Keratinocyte (primary cell): Measurements from ENCODE around the gene PTPRR. TPM values are rescaled to one million over a fixed set of nuclear protein-coding genes. Genes with fewer than 3 reads are reported as not detected.

ENCODE experiments used
- DNase-seq: peaks from one replicate; pipeline ENCODE4 v3.0.0-alpha.2; 2011; ENCODE audit warnings: low read depth, missing footprints, low spot score
- FAIRE-seq: peaks from 2 replicates; lab custom pipeline; 2011; peaks lifted over from hg19 to GRCh38; lab: Jason Lieb, UNC
- H2AFZ ChIP-seq: 2 replicates; pipeline ENCODE4 v1.6.0; 2012; ENCODE audit warnings: low read length, control low read depth, inconsistent platforms; ENCODE audit not compliant: control insufficient read depth
- H3K27ac ChIP-seq: 2 replicates; pipeline ENCODE4 v1.5.1; 2011; ENCODE audit warnings: low read length; ENCODE audit not compliant: control insufficient read depth, insufficient read depth
- H3K27me3 ChIP-seq: 3 replicates; pipeline ENCODE4 v1.6.0; 2011; ENCODE audit warnings: low read length; ENCODE audit not compliant: control insufficient read depth, insufficient read depth; ENCODE audit errors: extremely low read depth
- H3K36me3 ChIP-seq, 2 experiments: 2 replicates in 1 of 2; 3 replicates in 1 of 2; pipeline ENCODE4 v1.5.1; 2011; ENCODE audit warnings: low read length in 2 of 2, mild to moderate bottlenecking in 1 of 2; ENCODE audit not compliant: control insufficient read depth in 2 of 2, insufficient read depth in 2 of 2; ENCODE audit errors: extremely low read depth in 1 of 2
- H3K4me1 ChIP-seq: 3 replicates; pipeline ENCODE4 v1.5.1; 2011; ENCODE audit warnings: low read length; ENCODE audit not compliant: control insufficient read depth, insufficient read depth; ENCODE audit errors: extremely low read depth
- H3K4me2 ChIP-seq: 3 replicates; pipeline ENCODE4 v1.6.0; 2011; ENCODE audit warnings: low read depth, low read length; ENCODE audit not compliant: control insufficient read depth, insufficient read depth; ENCODE audit errors: extremely low read depth
- H3K4me3 ChIP-seq, 3 experiments: fragments of 200-600 bp in 1 of 3; sonication (generic) in 1 of 3; 2 replicates in 2 of 3; 3 replicates in 1 of 3; pipeline ENCODE4 v1.5.1; 2011 to 2016; ENCODE audit warnings: low read length in 3 of 3, mild to moderate bottlenecking in 3 of 3, control low read depth in 2 of 3, inconsistent platforms in 1 of 3, low read depth in 1 of 3, mixed read lengths in 1 of 3, mixed run types in 1 of 3, moderate library complexity in 1 of 3; ENCODE audit not compliant: control insufficient read depth in 2 of 3, insufficient read depth in 2 of 3; ENCODE audit errors: extremely low read depth in 1 of 3
- H3K79me2 ChIP-seq: 2 replicates; pipeline ENCODE4 v1.6.0; 2012; ENCODE audit warnings: low read length; ENCODE audit not compliant: control insufficient read depth, insufficient read depth
- H3K9ac ChIP-seq: 3 replicates; pipeline ENCODE4 v1.6.0; 2011; ENCODE audit warnings: low read length; ENCODE audit not compliant: control insufficient read depth, insufficient read depth; ENCODE audit errors: extremely low read depth
- H3K9me1 ChIP-seq: 3 replicates; pipeline ENCODE4 v1.6.0; 2011; ENCODE audit warnings: low read length; ENCODE audit not compliant: control insufficient read depth, insufficient read depth; ENCODE audit errors: extremely low read depth
- H3K9me3 ChIP-seq: 2 replicates; pipeline ENCODE4 v1.5.1; 2012; ENCODE audit warnings: low read depth, low read length; ENCODE audit not compliant: control insufficient read depth
- H4K20me1 ChIP-seq: 3 replicates; pipeline ENCODE4 v1.6.0; 2011; ENCODE audit warnings: low read length; ENCODE audit not compliant: control insufficient read depth, insufficient read depth; ENCODE audit errors: extremely low read depth
- CTCF ChIP-seq, 3 experiments: IDR thresholded peaks in 1 of 3; conservative IDR thresholded peaks in 1 of 3; optimal IDR thresholded peaks in 1 of 3; 2 replicates in 2 of 3; 3 replicates in 1 of 3; pipeline versions ENCODE3 to v1.5.1; 2011; ENCODE audit warnings: low read length in 3 of 3, mild to moderate bottlenecking in 3 of 3, moderate library complexity in 2 of 3, control low read depth in 1 of 3, inconsistent platforms in 1 of 3; ENCODE audit not compliant: insufficient read depth in 2 of 3; ENCODE audit errors: extremely low read depth in 1 of 3
- EZH2 ChIP-seq: IDR thresholded peaks from one replicate; pipeline ENCODE4 v1.6.1; 2012; ENCODE audit warnings: inconsistent platforms, mild to moderate bottlenecking, low read length, moderate library complexity
- dilution Hi-C: fragments of 300-500 bp; cut with MboI; formaldehyde crosslinking; loops from one replicate; pipeline ENCODE4 v1.7.0; 2020; ENCODE audit warnings: low sequenced_read_pairs; ENCODE audit not compliant: extremely low pct_ligation_motif_present
- polyA plus RNA-seq, 5 experiments: library from polyadenylated mRNA; depleted of rRNA in 3 of 5; stranded (reverse) in 3 of 5; stranded (forward) in 1 of 5; unstranded in 1 of 5; fragments of >200 nt; gene quantifications; 1 replicate in 1 of 5; 2 replicates in 3 of 5; 3 replicates in 1 of 5; pipeline versions ENCODE4 v1.2.1 to v1.2.3, GENCODE V29; 2011 to 2012; ENCODE audit warnings: missing spikeins in 2 of 5, low read depth in 1 of 5, low replicate concordance in 1 of 5

PTPRR gene
- polyA plus RNA-seq, 1 donor (not counting 4 experiments of a cell fraction or from before 2014, with no cell fraction given), result 3.1 TPM

- no peaks in the 10 kb centered on the region for H3K27me3 ChIP-seq
- no peak overlapping the region for H2AFZ ChIP-seq
- no peak overlapping the region for H3K27ac ChIP-seq
- no peaks in the 10 kb centered on the region for H3K36me3 ChIP-seq
- H3K79me2 ChIP-seq, result no peaks in the 10 kb centered on the region
- no peaks in the 10 kb centered on the region for H3K9me3 ChIP-seq
- H3K4me1 ChIP-seq, result no peaks in the 10 kb centered on the region
- no peaks in the 10 kb centered on the region for H4K20me1 ChIP-seq
- dilution Hi-C loops, result loop anchor here (25.0 kb wide), 1 partner anchor 262 kb away; no protein-coding TSS in a partner anchor
- no peak for TF ChIP-seq EZH2
- no peaks in the 10 kb centered on the region for H3K9me1 ChIP-seq
- no peak for FAIRE-seq
- no peak overlapping the region for H3K9ac ChIP-seq
- H3K4me2 ChIP-seq, result no peak overlapping the region
- DNase-seq, result no peak
- no peak overlapping the region for H3K4me3 ChIP-seq
Observed at GRCh38 chr12:70749931-70750330, 170.6 kb downstream of the PTPRR start.

GRCh38 chr12:70748809-70749208 lies 171.7 kb downstream of the PTPRR start:
- H3K9ac ChIP-seq, result no peak overlapping the region
- H2AFZ ChIP-seq, result no peak overlapping the region
- H3K4me1 ChIP-seq, result peaks cover 6% of the 10 kb centered on the region
- no peaks in the 10 kb centered on the region for H3K9me1 ChIP-seq
- no peaks in the 10 kb centered on the region for H3K9me3 ChIP-seq
- FAIRE-seq, result no peak
- no peaks in the 10 kb centered on the region for H3K36me3 ChIP-seq
- no peaks in the 10 kb centered on the region for H3K27me3 ChIP-seq
- H4K20me1 ChIP-seq, result no peaks in the 10 kb centered on the region
- no peaks in the 10 kb centered on the region for H3K79me2 ChIP-seq
- H3K4me3 ChIP-seq, result no peak overlapping the region
- TF ChIP-seq CTCF (optimal IDR thresholded peaks at IDR 0.05 in 1 of 3, IDR thresholded peaks at IDR 0.05 in 1 of 3, conservative IDR thresholded peaks at IDR 0.05 in 1 of 3; ENCODE audit: extremely low read depth in 1 of 3, insufficient read depth in 2 of 3, low read length in 3 of 3) (no peak), EZH2 (no peak)
- dilution Hi-C loops, result loop anchor here (25.0 kb wide), 1 partner anchor 263 kb away; no protein-coding TSS in a partner anchor
- H3K4me2 ChIP-seq, result no peak overlapping the region
- DNase-seq, result no peak
- H3K27ac ChIP-seq, result no peak overlapping the region
